ENCODE data around the gene CYP1A2. TPM values are rescaled to one million over a fixed set of nuclear protein-coding genes. Genes with fewer than 3 reads are reported as not detected.

CYP1A2 gene
- total RNA-seq, 1 donor from 2014 or later = not detected

- H3K36me3 ChIP-seq (ENCODE audit: control insufficient read depth in 3 of 3, insufficient read depth in 3 of 3, low read length in 3 of 3) = peaks cover 24 to 36% (median 26%) of the 10 kb centered on the region in 3 donors
- H3K4me3 ChIP-seq (ENCODE audit: low read length in 3 of 3) = no peak overlapping the region
- H3K27ac ChIP-seq (ENCODE audit: low read depth, low read length) = no peak overlapping the region
- H3K4me1 ChIP-seq (ENCODE audit: control insufficient read depth in 3 of 3, insufficient read depth in 3 of 3, low read length in 3 of 3) = peaks cover 14 to 30% (median 27%) of the 10 kb centered on the region in 3 donors
- no peak overlapping the region for H3K9ac ChIP-seq (ENCODE audit: low read depth in 1 of 3, low read length in 3 of 3)
- H3K9me3 ChIP-seq (ENCODE audit: control insufficient read depth in 3 of 3, low read length in 3 of 3) = no peaks in the 10 kb centered on the region
- H3K27me3 ChIP-seq (ENCODE audit: control insufficient read depth in 3 of 3, insufficient read depth in 3 of 3, low read length in 3 of 3) = no peaks in the 10 kb centered on the region
These were observed 52.8 kb downstream of the CYP1A2 start for GRCh38 chr15:74801311-74801997.

GRCh38 chr15:74802290-74802689, 53.6 kb downstream of the CYP1A2 start:
- Histone ChIP-seq H3K4me3 (ENCODE audit: low read length in 3 of 3) (no peak overlapping the region), H3K27me3 (ENCODE audit: control insufficient read depth in 3 of 3, insufficient read depth in 3 of 3, low read length in 3 of 3) (no peaks in the 10 kb centered on the region), H3K4me1 (ENCODE audit: control insufficient read depth in 3 of 3, insufficient read depth in 3 of 3, low read length in 3 of 3) (peaks cover 14 to 30% (median 27%) of the 10 kb centered on the region in 3 donors), H3K9ac (ENCODE audit: low read depth in 1 of 3, low read length in 3 of 3) (no peak overlapping the region), H3K27ac (ENCODE audit: low read depth, low read length) (no peak overlapping the region), H3K36me3 (ENCODE audit: control insufficient read depth in 3 of 3, insufficient read depth in 3 of 3, low read length in 3 of 3) (peaks cover 24 to 36% (median 26%) of the 10 kb centered on the region in 3 donors), H3K9me3 (ENCODE audit: control insufficient read depth in 3 of 3, low read length in 3 of 3) (no peaks in the 10 kb centered on the region)

- no peaks in the 10 kb centered on the region for H3K9me3 ChIP-seq (ENCODE audit: control insufficient read depth in 3 of 3, low read length in 3 of 3)
- H3K9ac ChIP-seq (ENCODE audit: low read depth in 1 of 3, low read length in 3 of 3) = no peak overlapping the region
- H3K27me3 ChIP-seq (ENCODE audit: control insufficient read depth in 3 of 3, insufficient read depth in 3 of 3, low read length in 3 of 3) = no peaks in the 10 kb centered on the region
- H3K4me1 ChIP-seq (ENCODE audit: control insufficient read depth in 3 of 3, insufficient read depth in 3 of 3, low read length in 3 of 3) = peaks cover 13 to 27% (median 24%) of the 10 kb centered on the region in 3 donors
- no peak overlapping the region for H3K27ac ChIP-seq (ENCODE audit: low read depth, low read length)
- H3K36me3 ChIP-seq (ENCODE audit: control insufficient read depth in 3 of 3, insufficient read depth in 3 of 3, low read length in 3 of 3) = peaks cover 24 to 36% (median 26%) of the 10 kb centered on the region in 3 donors
- H3K4me3 ChIP-seq (ENCODE audit: low read length in 3 of 3) = no peak overlapping the region
These were observed 54.3 kb downstream of the CYP1A2 start for GRCh38 chr15:74802862-74803447.

GRCh38 chr15:74804935-74805334, 56.3 kb downstream of the CYP1A2 start:
- Histone ChIP-seq H3K27ac (ENCODE audit: low read depth, low read length) (no peak overlapping the region), H3K4me1 (ENCODE audit: control insufficient read depth in 3 of 3, insufficient read depth in 3 of 3, low read length in 3 of 3) (peaks cover 2 to 14% (median 4%) of the 10 kb centered on the region in 3 donors), H3K36me3 (ENCODE audit: control insufficient read depth in 3 of 3, insufficient read depth in 3 of 3, low read length in 3 of 3) (peaks cover 16 to 24% (median 21%) of the 10 kb centered on the region in 3 donors), H3K9ac (ENCODE audit: low read depth in 1 of 3, low read length in 3 of 3) (peak overlapping the region in 1 of 3 donors; percentile 40), H3K27me3 (ENCODE audit: control insufficient read depth in 3 of 3, insufficient read depth in 3 of 3, low read length in 3 of 3) (no peaks in the 10 kb centered on the region), H3K9me3 (ENCODE audit: control insufficient read depth in 3 of 3, low read length in 3 of 3) (no peaks in the 10 kb centered on the region), H3K4me3 (ENCODE audit: low read length in 3 of 3) (no peak overlapping the region)

Small RNAs within 50 kb of the gene (small RNA-seq; reads per million reads assigned to genes)
- not detected for gene MIR4513

Other genes starting within 250 kb of the CYP1A2 start
- 2.1 TPM for gene ARID3B, start 207.6 kb upstream of the CYP1A2 start, total RNA-seq
- 24.0 TPM for gene CLK3, start 133.0 kb upstream of the CYP1A2 start, total RNA-seq
- 16.2 TPM for gene EDC3, start 52.8 kb upstream of the CYP1A2 start, total RNA-seq
- gene CYP1A1, start 23.3 kb upstream of the CYP1A2 start, total RNA-seq = not detected
- gene CSK, start 33.2 kb downstream of the CYP1A2 start, total RNA-seq = 13.6 TPM
- gene LMAN1L, start 64.0 kb downstream of the CYP1A2 start, total RNA-seq = not detected
- gene CPLX3, start 77.8 kb downstream of the CYP1A2 start, total RNA-seq = not detected
- gene ULK3, start 94.3 kb downstream of the CYP1A2 start, total RNA-seq = 18.3 TPM
- gene SCAMP2, start 124.5 kb downstream of the CYP1A2 start, total RNA-seq = 15.7 TPM
- gene MPI, start 141.2 kb downstream of the CYP1A2 start, total RNA-seq = 22.4 TPM
- 33.4 TPM for gene FAM219B, start 158.0 kb downstream of the CYP1A2 start, total RNA-seq
- 96.6 TPM for gene COX5A, start 189.2 kb downstream of the CYP1A2 start, total RNA-seq
- 1.0 TPM for gene RPP25, start 207.9 kb downstream of the CYP1A2 start, total RNA-seq
- 1.6 TPM for gene SCAMP5, start 246.7 kb downstream of the CYP1A2 start, total RNA-seq